H1 (cell line): ENCODE data around the gene SHH. TPM values are rescaled to one million over a fixed set of nuclear protein-coding genes. Genes with fewer than 3 reads are reported as not detected.

Experiments
- CTCF ChIA-PET: fragments of 300-600 bp; sonication (Branson Sonifier 250); formaldehyde crosslinking; loops from one replicate; lab custom pipeline; 2021; ENCODE audit not compliant: partially characterized antibody; lab: Charles Lee
- POLR2A ChIA-PET: fragments of 300-600 bp; sonication (Branson Sonifier 250); formaldehyde crosslinking; loops from one replicate; lab custom pipeline; 2021; ENCODE audit warnings: inconsistent platforms; ENCODE audit not compliant: partially characterized antibody; lab: Charles Lee
- DNase-seq, 2 experiments: peaks; one replicate each; pipeline versions ENCODE4 v3.0.0 to v3.0.0-alpha.2; 2010 to 2022; ENCODE audit warnings: low spot score in 2 of 2, low read depth in 1 of 2, mixed read lengths in 1 of 2
- FAIRE-seq: peaks from 2 replicates; lab custom pipeline; 2011; peaks lifted over from hg19 to GRCh38; lab: Jason Lieb, UNC
- H2AFZ ChIP-seq: 2 replicates; pipeline ENCODE4 v1.8.1; 2012; ENCODE audit warnings: low read length, inconsistent platforms
- H2AK5ac ChIP-seq: 2 replicates; pipeline ENCODE4 v1.6.1; 2013; ENCODE audit warnings: low read depth, low read length
- H2BK120ac ChIP-seq: replicated peaks from 2 replicates; pipeline ENCODE3; 2013; ENCODE audit warnings: low read depth, low read length, inconsistent platforms
- H2BK12ac ChIP-seq: 2 replicates; pipeline ENCODE4 v1.6.1; 2013; ENCODE audit warnings: low read depth, low read length
- H2BK15ac ChIP-seq: 2 replicates; pipeline ENCODE4 v1.6.1; 2013; ENCODE audit warnings: low read length
- H2BK20ac ChIP-seq: 2 replicates; pipeline ENCODE4 v1.6.1; 2013; ENCODE audit warnings: low read length
- H2BK5ac ChIP-seq: 2 replicates; pipeline ENCODE4 v1.6.1; 2013; ENCODE audit warnings: low read depth, low read length
- H3K14ac ChIP-seq: 2 replicates; pipeline ENCODE4 v1.6.1; 2013; ENCODE audit warnings: inconsistent platforms; ENCODE audit not compliant: insufficient read length
- H3K18ac ChIP-seq: 2 replicates; pipeline ENCODE4 v1.6.1; 2013; ENCODE audit warnings: low read length; ENCODE audit errors: extremely low read depth
- H3K23ac ChIP-seq: 2 replicates; pipeline ENCODE4 v1.6.1; 2013; ENCODE audit warnings: inconsistent platforms; ENCODE audit not compliant: insufficient read length
- H3K23me2 ChIP-seq: 2 replicates; pipeline ENCODE4 v1.6.1; 2013; ENCODE audit warnings: low read depth, low read length
- H3K27ac ChIP-seq: 2 replicates; pipeline ENCODE4 v1.6.1; 2011; ENCODE audit warnings: low read depth, low read length, inconsistent platforms
- H3K27me3 ChIP-seq, 4 experiments: replicated peaks in 1 of 4; 1 replicate in 1 of 4; 2 replicates in 3 of 4; pipeline versions ENCODE4 v1.6.1 to v1.8.1; 2011 to 2013; ENCODE audit warnings: low read length in 3 of 4, mild to moderate bottlenecking in 3 of 4, inconsistent platforms in 2 of 4, mixed read lengths in 2 of 4, moderate library complexity in 1 of 4; ENCODE audit not compliant: control insufficient read depth in 3 of 4, insufficient read depth in 3 of 4; ENCODE audit errors: extremely low read depth in 1 of 4
- H3K36me3 ChIP-seq, 4 experiments: 2 replicates each; pipeline versions ENCODE4 v1.6.1 to v1.8.1; 2011 to 2013; ENCODE audit warnings: mild to moderate bottlenecking in 4 of 4, low read length in 3 of 4, moderate library complexity in 2 of 4, control low read depth in 1 of 4, inconsistent platforms in 1 of 4; ENCODE audit not compliant: insufficient read depth in 4 of 4, control insufficient read depth in 2 of 4
- H3K4ac ChIP-seq: replicated peaks from 2 replicates; pipeline ENCODE3; 2013; ENCODE audit warnings: low read length, low read depth, mixed read lengths, inconsistent platforms; ENCODE audit not compliant: insufficient read length
- H3K4me1 ChIP-seq, 4 experiments: replicated peaks in 1 of 4; 1 replicate in 1 of 4; 2 replicates in 3 of 4; pipeline versions ENCODE4 v1.6.1 to v1.8.1; 2011 to 2013; ENCODE audit warnings: low read length in 3 of 4, inconsistent platforms in 2 of 4, mixed read lengths in 1 of 4; ENCODE audit not compliant: insufficient read depth in 4 of 4, control insufficient read depth in 3 of 4
- H3K4me2 ChIP-seq, 2 experiments: 2 replicates each; pipeline versions ENCODE4 v1.6.1 to v1.8.1; 2011 to 2013; ENCODE audit warnings: low read depth in 2 of 2, low read length in 2 of 2, control low read depth in 1 of 2, inconsistent platforms in 1 of 2, mild to moderate bottlenecking in 1 of 2; ENCODE audit not compliant: insufficient read depth in 1 of 2
- H3K4me3 ChIP-seq, 4 experiments: fragments of 200-600, 300-600 bp in 1 of 4; sonication (generic), shearing (Covaris generic), sonication (Bioruptor Twin) in 1 of 4; 2 replicates each; pipeline versions ENCODE4 v1.5.1 to v1.8.1; 2011 to 2016; ENCODE audit warnings: low read length in 4 of 4, low read depth in 3 of 4, control low read depth in 2 of 4, inconsistent platforms in 2 of 4, mild to moderate bottlenecking in 2 of 4, mixed read lengths in 1 of 4, moderate library complexity in 1 of 4; ENCODE audit not compliant: insufficient read depth in 2 of 4; ENCODE audit errors: extremely low read depth in 1 of 4
- H3K56ac ChIP-seq: replicated peaks from 2 replicates; pipeline ENCODE3; 2013; ENCODE audit warnings: low read depth, mild to moderate bottlenecking, mixed read lengths, low read length, inconsistent platforms; ENCODE audit not compliant: insufficient read length
- H3K79me1 ChIP-seq: 2 replicates; pipeline ENCODE4 v1.6.1; 2013; ENCODE audit warnings: low read depth, low read length, control low read depth
- H3K79me2 ChIP-seq, 2 experiments: 2 replicates each; pipeline versions ENCODE4 v1.6.1 to v1.8.1; 2012 to 2013; ENCODE audit warnings: low read length in 2 of 2, mild to moderate bottlenecking in 2 of 2, inconsistent platforms in 1 of 2; ENCODE audit not compliant: insufficient read depth in 2 of 2, control insufficient read depth in 1 of 2
- H3K9ac ChIP-seq, 4 experiments: replicated peaks in 1 of 4; 1 replicate in 1 of 4; 2 replicates in 3 of 4; pipeline versions ENCODE4 v1.6.1 to v1.8.1; 2011 to 2013; ENCODE audit warnings: low read depth in 3 of 4, low read length in 3 of 4, control low read depth in 2 of 4, mild to moderate bottlenecking in 2 of 4, moderate library complexity in 2 of 4, inconsistent platforms in 1 of 4; ENCODE audit errors: extremely low read depth in 1 of 4
- H3K9me3 ChIP-seq, 2 experiments: 2 replicates each; pipeline versions ENCODE4 v1.6.1 to v1.8.1; 2012 to 2013; ENCODE audit warnings: mild to moderate bottlenecking in 2 of 2, moderate library complexity in 2 of 2, control low read depth in 1 of 2, inconsistent platforms in 1 of 2, low read depth in 1 of 2, low read length in 1 of 2, mixed read lengths in 1 of 2; ENCODE audit not compliant: insufficient read depth in 2 of 2
- H4K20me1 ChIP-seq, 2 experiments: replicated peaks in 1 of 2; 2 replicates each; pipeline versions ENCODE3 to v1.8.1; 2011 to 2013; ENCODE audit warnings: inconsistent platforms in 2 of 2, low read length in 2 of 2, mild to moderate bottlenecking in 1 of 2; ENCODE audit not compliant: insufficient read depth in 2 of 2, control insufficient read depth in 1 of 2
- H4K5ac ChIP-seq: 2 replicates; pipeline ENCODE4 v1.6.1; 2013; ENCODE audit warnings: low read length, low read depth, mixed read lengths, inconsistent platforms; ENCODE audit not compliant: insufficient read length
- H4K8ac ChIP-seq: 2 replicates; pipeline ENCODE4 v1.8.0; 2013; ENCODE audit warnings: mild to moderate bottlenecking, moderate library complexity, low read length, inconsistent platforms; ENCODE audit not compliant: insufficient read depth; ENCODE audit errors: extremely low read depth
- H4K91ac ChIP-seq: replicated peaks from 2 replicates; pipeline ENCODE3; 2013; ENCODE audit warnings: low read length, mixed read lengths, inconsistent platforms; ENCODE audit not compliant: insufficient read length
- BCL11A ChIP-seq, 2 experiments: IDR thresholded peaks; one replicate each; pipeline ENCODE4 v1.6.1; 2011; ENCODE audit warnings: low read depth in 2 of 2, low read length in 2 of 2, mild to moderate bottlenecking in 2 of 2
- CEBPB ChIP-seq: IDR thresholded peaks from 2 replicates; pipeline ENCODE4 v1.6.1; 2012; ENCODE audit warnings: low read depth, low read length
- KDM1A ChIP-seq: fragments of 200-600, 300-600 bp; sonication (generic); IDR thresholded peaks from 2 replicates; pipeline ENCODE4 v1.7.1; 2016; ENCODE audit warnings: mild to moderate bottlenecking, low read length, borderline replicate concordance
- WGBS, 2 experiments: shearing (Covaris generic) in 1 of 2; methylation state at CpG; one replicate each; pipeline versions ENCODE4 v1.1.6 to v1.1.7; 2013 to 2015; ENCODE audit warnings: low lambda C conversion rate in 2 of 2, mixed read lengths in 2 of 2, inconsistent platforms in 1 of 2, low coverage in 1 of 2, missing lambda C conversion rate in 1 of 2; ENCODE audit not compliant: insufficient replicate concordance in 2 of 2, insufficient coverage in 1 of 2, insufficient read length in 1 of 2; ENCODE audit errors: extremely low coverage in 1 of 2, missing lambda C conversion rate in 1 of 2; 5-methylcytosine and 5-hydroxymethylcytosine counted together
- polyA plus RNA-seq, 7 experiments: library from polyadenylated mRNA; depleted of rRNA in 3 of 7; stranded (reverse) in 5 of 7; unstranded in 2 of 7; fragments of >200 nt in 5 of 7; fragments of 200-250 nt in 2 of 7; gene quantifications; 1 replicate in 5 of 7; 2 replicates in 1 of 7; 4 replicates in 1 of 7; pipeline versions ENCODE4 v1.2.1 to v1.2.3, GENCODE V29; 2011 to 2013; ENCODE audit warnings: missing spikeins in 2 of 7, mixed read lengths in 2 of 7
- total RNA-seq: library from RNA; stranded (reverse); fragmentation: NEBNext Ultra II Directional; extraction: Animal tissue kit (Norgen Biotek cat#: 25700); gene quantifications from 2 replicates; pipeline ENCODE4 v1.2.1, GENCODE V29; 2021
- TF ChIP-seq, protein P1 (sequence below): IDR thresholded peaks from 2 replicates; pipeline ENCODE4 v1.6.1; 2012; ENCODE audit warnings: inconsistent platforms
- TF ChIP-seq, protein P2 (sequence below), 3 experiments: IDR thresholded peaks; 1 replicate in 2 of 3; 2 replicates in 1 of 3; pipeline versions ENCODE4 v1.5.1 to v1.6.1; 2011; ENCODE audit warnings: low read length in 3 of 3, mild to moderate bottlenecking in 3 of 3, inconsistent platforms in 2 of 3, low read depth in 1 of 3, moderate library complexity in 1 of 3; ENCODE audit not compliant: insufficient read depth in 1 of 3; ENCODE audit errors: control extremely low read depth in 1 of 3
- TF ChIP-seq, protein P3 (sequence below): IDR thresholded peaks from 2 replicates; pipeline ENCODE4 v1.6.1; 2012; ENCODE audit warnings: inconsistent platforms
- TF ChIP-seq, protein P4 (sequence below): IDR thresholded peaks from 2 replicates; pipeline ENCODE4 v1.6.1; 2011; ENCODE audit warnings: low read length, improper control_type of control experiment

The SHH gene
- total and polyA plus RNA-seq, 2 of the 8 experiments (the other 6 are each of a cell fraction or from before 2014, with no cell fraction given): not detected

DNA sequence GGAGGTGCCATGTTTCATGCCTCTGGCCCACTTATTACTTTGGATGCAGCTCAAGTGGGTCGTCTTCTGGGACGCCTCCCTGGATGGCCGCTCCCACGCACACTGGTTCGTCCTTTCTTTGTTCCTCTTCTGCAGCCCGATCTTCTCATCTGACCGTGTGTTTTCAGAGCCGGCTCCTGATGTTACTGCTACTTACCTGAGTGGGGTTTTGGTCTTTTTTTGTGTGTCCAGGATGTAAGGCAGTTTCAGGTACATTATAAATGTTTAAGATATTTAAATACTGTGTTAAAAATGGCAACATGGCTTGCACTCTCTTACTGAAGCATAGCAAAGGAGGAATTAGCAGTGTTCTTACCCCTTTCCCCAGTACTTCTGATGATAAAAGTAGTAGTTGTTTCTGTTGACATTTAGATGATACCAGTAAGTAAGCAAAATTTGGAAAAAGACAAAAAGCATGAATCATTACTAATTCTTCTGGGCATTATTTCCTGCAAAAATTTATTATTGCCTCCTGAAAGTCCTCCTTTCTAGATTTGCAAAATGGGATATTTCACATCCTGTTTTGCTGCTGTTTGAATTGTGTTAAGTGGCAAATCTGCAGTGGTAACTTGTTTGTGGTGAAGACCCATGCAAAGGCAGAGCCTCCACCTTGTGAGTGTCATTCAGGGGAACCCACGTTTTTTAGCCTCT is 59.4 kb downstream of the SHH start:
- POLR2A ChIA-PET: no interaction called here
- Histone ChIP-seq H4K91ac (no peak overlapping the region), H3K23ac (no peak overlapping the region), H3K27me3 (no peaks in the 10 kb centered on the region), H2AFZ (no peak overlapping the region), H3K9ac (no peak overlapping the region), H3K79me1 (peaks cover 11% of the 10 kb centered on the region), H3K9me3 (peaks cover 6 to 8% of the 10 kb centered on the region in 2 experiments; a peak in 2 of 4 replicates), H4K8ac (no peak overlapping the region), H3K4me3 (no peak overlapping the region), H3K4ac (no peak overlapping the region), H4K5ac (no peak overlapping the region), H3K23me2 (no peaks in the 10 kb centered on the region), H3K14ac (no peak overlapping the region), H3K79me2 (peaks cover 3 to 96% of the 10 kb centered on the region in 2 experiments; a peak in 3 of 4 replicates), H2BK12ac (no peak overlapping the region), H3K4me2 (no peak overlapping the region), H3K4me1 (peaks cover 0 to 2% (median under 1%) of the 10 kb centered on the region in 4 experiments; a peak in 2 of 7 replicates), H3K56ac (no peak overlapping the region), H3K36me3 (peaks cover 0 to 5% (median 2%) of the 10 kb centered on the region in 4 experiments; a peak in 2 of 8 replicates), H3K18ac (no peak overlapping the region), H3K27ac (no peak overlapping the region), H2BK15ac (no peak overlapping the region), H2BK20ac (no peak overlapping the region), H2BK120ac (no peak overlapping the region), H2AK5ac (no peak overlapping the region), H4K20me1 (peaks cover 8 to 9% of the 10 kb centered on the region in 2 experiments), H2BK5ac (no peak overlapping the region)
- CTCF ChIA-PET: no interaction called here
- 89% methylated on average over 9 of the region's 9 CpGs; no CpG with 5 or more reads in 1 of the 2 experiments for WGBS, 2 experiments
- FAIRE-seq (no peak), DNase-seq (no peak)
- TF ChIP-seq, protein P1, sequence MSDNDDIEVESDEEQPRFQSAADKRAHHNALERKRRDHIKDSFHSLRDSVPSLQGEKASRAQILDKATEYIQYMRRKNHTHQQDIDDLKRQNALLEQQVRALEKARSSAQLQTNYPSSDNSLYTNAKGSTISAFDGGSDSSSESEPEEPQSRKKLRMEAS: no peak
- TF ChIP-seq, protein P2, sequence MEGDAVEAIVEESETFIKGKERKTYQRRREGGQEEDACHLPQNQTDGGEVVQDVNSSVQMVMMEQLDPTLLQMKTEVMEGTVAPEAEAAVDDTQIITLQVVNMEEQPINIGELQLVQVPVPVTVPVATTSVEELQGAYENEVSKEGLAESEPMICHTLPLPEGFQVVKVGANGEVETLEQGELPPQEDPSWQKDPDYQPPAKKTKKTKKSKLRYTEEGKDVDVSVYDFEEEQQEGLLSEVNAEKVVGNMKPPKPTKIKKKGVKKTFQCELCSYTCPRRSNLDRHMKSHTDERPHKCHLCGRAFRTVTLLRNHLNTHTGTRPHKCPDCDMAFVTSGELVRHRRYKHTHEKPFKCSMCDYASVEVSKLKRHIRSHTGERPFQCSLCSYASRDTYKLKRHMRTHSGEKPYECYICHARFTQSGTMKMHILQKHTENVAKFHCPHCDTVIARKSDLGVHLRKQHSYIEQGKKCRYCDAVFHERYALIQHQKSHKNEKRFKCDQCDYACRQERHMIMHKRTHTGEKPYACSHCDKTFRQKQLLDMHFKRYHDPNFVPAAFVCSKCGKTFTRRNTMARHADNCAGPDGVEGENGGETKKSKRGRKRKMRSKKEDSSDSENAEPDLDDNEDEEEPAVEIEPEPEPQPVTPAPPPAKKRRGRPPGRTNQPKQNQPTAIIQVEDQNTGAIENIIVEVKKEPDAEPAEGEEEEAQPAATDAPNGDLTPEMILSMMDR (IDR thresholded peaks at IDR 0.05; ENCODE audit: control extremely low read depth in 1 of 3, insufficient read depth in 1 of 3, low read depth in 1 of 3, low read length in 3 of 3): no peak
- TF ChIP-seq, protein P3, sequence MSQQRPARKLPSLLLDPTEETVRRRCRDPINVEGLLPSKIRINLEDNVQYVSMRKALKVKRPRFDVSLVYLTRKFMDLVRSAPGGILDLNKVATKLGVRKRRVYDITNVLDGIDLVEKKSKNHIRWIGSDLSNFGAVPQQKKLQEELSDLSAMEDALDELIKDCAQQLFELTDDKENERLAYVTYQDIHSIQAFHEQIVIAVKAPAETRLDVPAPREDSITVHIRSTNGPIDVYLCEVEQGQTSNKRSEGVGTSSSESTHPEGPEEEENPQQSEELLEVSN: no peak
- TF ChIP-seq KDM1A (no peak), CEBPB (no peak), BCL11A (IDR thresholded peaks at IDR 0.05; ENCODE audit: low read depth in 2 of 2, low read length in 2 of 2) (no peak)
- TF ChIP-seq, protein P4, sequence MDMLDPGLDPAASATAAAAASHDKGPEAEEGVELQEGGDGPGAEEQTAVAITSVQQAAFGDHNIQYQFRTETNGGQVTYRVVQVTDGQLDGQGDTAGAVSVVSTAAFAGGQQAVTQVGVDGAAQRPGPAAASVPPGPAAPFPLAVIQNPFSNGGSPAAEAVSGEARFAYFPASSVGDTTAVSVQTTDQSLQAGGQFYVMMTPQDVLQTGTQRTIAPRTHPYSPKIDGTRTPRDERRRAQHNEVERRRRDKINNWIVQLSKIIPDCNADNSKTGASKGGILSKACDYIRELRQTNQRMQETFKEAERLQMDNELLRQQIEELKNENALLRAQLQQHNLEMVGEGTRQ: no peak
